Thyroid gland (tissue), 4 donors: Measurements from ENCODE around the gene ATP10B.

ENCODE experiments used
- CTCF ChIP-seq, 6 experiments: fragments of 200-600 bp in 3 of 6; fragments of 450-650 bp in 3 of 6; sonication (generic) in 3 of 6; IDR thresholded peaks; one replicate each; pipeline ENCODE4 v1.5.1; 2016 to 2019; ENCODE audit warnings: antibody characterized with exemption in 6 of 6, mild to moderate bottlenecking in 2 of 6, inconsistent platforms in 1 of 6, moderate library complexity in 1 of 6
- POLR2A ChIP-seq, 2 donors: fragments of 450-650 bp; IDR thresholded peaks; one replicate each; pipeline ENCODE4 v1.6.1; 2017; ENCODE audit warnings: antibody characterized with exemption in 2 of 2, mild to moderate bottlenecking in 2 of 2, moderate library complexity in 1 of 2

- no peak for TF ChIP-seq CTCF (IDR thresholded peaks at IDR 0.05)
- no peak for TF ChIP-seq POLR2A (IDR thresholded peaks at IDR 0.05)
Measured at GRCh38 chr5:160614136-160614535, 237.9 kb downstream of the ATP10B start.
